Measurements from ENCODE around the gene FAM174C.

- TF ChIP-seq POLR2A (IDR thresholded peaks at IDR 0.05) (no peak), CTCF (IDR thresholded peaks at IDR 0.05) (no peak)
These were observed 43.5 kb downstream of the FAM174C start for GRCh38 chr19:1318678-1319471.
